ENCODE results near the gene FAM219B. TPM values are rescaled to one million over a fixed set of nuclear protein-coding genes. Genes with fewer than 3 reads are reported as not detected.

Gene FAM219B
- total and polyA plus RNA-seq, 9 donors, result 31.0 to 125 (median 67.4) TPM

DNA sequence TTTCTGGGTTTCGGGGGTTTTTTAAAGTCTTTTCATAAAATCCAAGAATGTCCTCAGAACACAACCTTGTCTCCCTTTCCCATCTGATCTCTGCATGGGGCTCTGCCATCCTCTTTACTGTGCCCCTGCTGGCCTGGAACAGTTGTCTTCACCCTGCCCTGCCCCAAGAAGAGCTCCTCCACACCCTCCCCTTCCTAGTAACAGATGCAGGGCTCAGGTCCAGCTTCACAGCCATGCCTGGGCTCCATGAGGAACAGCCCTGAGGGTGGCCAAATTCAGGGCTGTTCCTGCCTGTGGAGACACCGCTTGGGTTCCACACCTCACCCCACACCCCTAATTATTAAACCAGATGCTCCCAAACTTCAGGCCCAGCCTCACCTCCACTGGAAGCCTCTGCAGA lies 50.8 kb downstream of the FAM219B start:
- 95 to 97% (median 96%) methylated on average over 2 of the region's 2 CpGs for WGBS, 3 donors
- Histone ChIP-seq H3K27ac (no peak overlapping the region), H3K36me3 (no peaks in the 10 kb centered on the region), H3K4me3 (no peak overlapping the region), H3K27me3 (no peaks in the 10 kb centered on the region), H3K4me1 (ENCODE audit: insufficient read depth) (no peaks in the 10 kb centered on the region), H3K9me3 (no peaks in the 10 kb centered on the region)
- no peak for DNase-seq
- intact Hi-C loops (cut with DNase I), result no loop called here
- TF ChIP-seq EP300 (IDR thresholded peaks at IDR 0.05), result no peak
- no peak for TF ChIP-seq POLR2A (IDR thresholded peaks at IDR 0.05)
- no peak for TF ChIP-seq CTCF (IDR thresholded peaks at IDR 0.05)

DNA sequence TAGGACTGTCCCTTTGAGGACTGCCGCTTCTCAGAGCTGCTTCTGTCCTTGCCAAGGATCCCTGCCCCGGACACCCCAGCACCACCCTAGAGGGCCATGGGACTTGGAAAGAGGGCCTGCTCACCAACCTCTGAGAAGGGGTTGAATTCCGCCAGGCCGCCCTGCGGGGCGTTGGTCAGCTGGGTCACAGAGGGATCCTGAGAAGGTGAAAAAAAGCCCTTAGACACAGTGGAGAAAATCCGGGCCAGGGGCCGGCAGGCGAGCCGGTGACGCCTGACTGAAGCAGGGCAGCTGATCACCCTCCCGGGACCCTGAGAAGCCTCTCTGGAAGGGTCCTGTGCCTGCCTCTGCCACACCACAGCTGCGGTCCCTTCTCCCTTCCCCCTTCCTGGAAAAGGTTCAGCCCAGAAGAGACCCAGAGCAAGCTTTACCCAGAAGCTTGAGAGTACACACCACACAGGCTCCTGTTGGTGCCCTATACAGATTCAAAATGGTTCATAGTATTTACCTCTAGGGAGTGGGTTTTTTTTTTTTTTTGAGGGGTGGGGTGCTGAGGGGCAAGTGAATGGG lies 52.1 kb downstream of the FAM219B start:
- Histone ChIP-seq H3K27ac (no peak overlapping the region), H3K9me3 (no peaks in the 10 kb centered on the region), H3K36me3 (no peaks in the 10 kb centered on the region), H3K27me3 (no peaks in the 10 kb centered on the region), H3K4me1 (ENCODE audit: insufficient read depth) (no peaks in the 10 kb centered on the region), H3K4me3 (no peak overlapping the region)
- intact Hi-C loops (cut with DNase I), result no loop called here
- 93 to 96% (median 94%) methylated on average over 13 of the region's 13 CpGs for WGBS, 3 donors
- no peak for DNase-seq
- no peak for TF ChIP-seq EP300 (IDR thresholded peaks at IDR 0.05)
- no peak for TF ChIP-seq CTCF (IDR thresholded peaks at IDR 0.05)
- TF ChIP-seq POLR2A (IDR thresholded peaks at IDR 0.05), result no peak

- no peak for DNase-seq
- TF ChIP-seq CTCF (IDR thresholded peaks at IDR 0.05) (no peak), POLR2A (IDR thresholded peaks at IDR 0.05) (no peak), EP300 (IDR thresholded peaks at IDR 0.05) (no peak)
- intact Hi-C loops (cut with DNase I), result no loop called here
- 87 to 94% (median 89%) methylated on average over 7 of the region's 7 CpGs for WGBS, 3 donors
- no peak overlapping the region for H3K4me3 ChIP-seq
- no peaks in the 10 kb centered on the region for H3K9me3 ChIP-seq
- no peak overlapping the region for H3K27ac ChIP-seq
- no peaks in the 10 kb centered on the region for H3K36me3 ChIP-seq
- H3K27me3 ChIP-seq, result no peaks in the 10 kb centered on the region
- no peaks in the 10 kb centered on the region for H3K4me1 ChIP-seq (ENCODE audit: insufficient read depth)
Observed at GRCh38 chr15:74851960-74852359, 54.7 kb downstream of the FAM219B start.

- Histone ChIP-seq H3K27ac (no peak overlapping the region), H3K4me1 (ENCODE audit: insufficient read depth) (no peaks in the 10 kb centered on the region), H3K27me3 (no peaks in the 10 kb centered on the region), H3K9me3 (no peaks in the 10 kb centered on the region), H3K4me3 (no peak overlapping the region), H3K36me3 (no peaks in the 10 kb centered on the region)
- WGBS, 3 donors, result 88 to 97% (median 97%) methylated on average over 4 of the region's 4 CpGs
- intact Hi-C loops (cut with DNase I), result no loop called here
- DNase-seq, result no peak
- no peak for TF ChIP-seq CTCF (IDR thresholded peaks at IDR 0.05)
- no peak for TF ChIP-seq EP300 (IDR thresholded peaks at IDR 0.05)
- TF ChIP-seq POLR2A (IDR thresholded peaks at IDR 0.05), result no peak
Observed at GRCh38 chr15:74850393-74850792, 56.3 kb downstream of the FAM219B start.

Other genes starting within 250 kb of the FAM219B start
- gene EDC3, start 210.8 kb downstream of the FAM219B start, total RNA-seq, result 10 to 100 TPM; 10.6 to 44.5 (median 36.3) TPM
- 10 to 100 TPM; 15.5 to 34.2 TPM for gene EDC3, start 210.8 kb downstream of the FAM219B start, polyA plus RNA-seq
- gene CYP1A1, start 181.3 kb downstream of the FAM219B start, total RNA-seq, result 1 to 10 TPM in 1 of 7 donors, under 1 TPM in 1, not detected in 5; 0.10 to 1.6 TPM
- gene CYP1A1, start 181.3 kb downstream of the FAM219B start, polyA plus RNA-seq, result under 1 TPM in 1 of 2 donors, not detected in 1; 0.96 TPM
- under 1 TPM in 1 of 7 donors, not detected in 6; 0.23 TPM for gene CYP1A2, start 158.0 kb downstream of the FAM219B start, total RNA-seq
- gene CYP1A2, start 158.0 kb downstream of the FAM219B start, polyA plus RNA-seq, result not detected
- 10 to 100 TPM; 10.7 to 49.6 (median 42.1) TPM for gene CSK, start 124.8 kb downstream of the FAM219B start, total RNA-seq
- 10 to 100 TPM in 1 of 2 donors, 1 to 10 TPM in 1; 9.2 to 21.6 TPM for gene CSK, start 124.8 kb downstream of the FAM219B start, polyA plus RNA-seq
- not detected for gene LMAN1L, start 94.0 kb downstream of the FAM219B start, total RNA-seq
- gene LMAN1L, start 94.0 kb downstream of the FAM219B start, polyA plus RNA-seq, result not detected
- not detected for gene CPLX3, start 80.2 kb downstream of the FAM219B start, total RNA-seq
- not detected for gene CPLX3, start 80.2 kb downstream of the FAM219B start, polyA plus RNA-seq
- gene ULK3, start 63.7 kb downstream of the FAM219B start, total RNA-seq, result 10 to 100 TPM; 25.2 to 45.7 (median 27.8) TPM
- 10 to 100 TPM; 17.4 to 22.6 TPM for gene ULK3, start 63.7 kb downstream of the FAM219B start, polyA plus RNA-seq
- 10 to 100 TPM; 22.9 to 65.5 (median 53.1) TPM for gene SCAMP2, start 33.5 kb downstream of the FAM219B start, total RNA-seq
- gene SCAMP2, start 33.5 kb downstream of the FAM219B start, polyA plus RNA-seq, result 10 to 100 TPM; 27.4 to 60.5 TPM
- 10 to 100 TPM; 42.6 to 55.6 (median 48.6) TPM for gene MPI, start 16.8 kb downstream of the FAM219B start, total RNA-seq
- gene MPI, start 16.8 kb downstream of the FAM219B start, polyA plus RNA-seq, result 10 to 100 TPM; 28.8 to 42.4 TPM
- 10 to 100 TPM; 24.8 to 91.3 (median 73.9) TPM for gene COX5A, start 31.2 kb upstream of the FAM219B start, total RNA-seq
- gene COX5A, start 31.2 kb upstream of the FAM219B start, polyA plus RNA-seq, result 100 to 1,000 TPM in 1 of 2 donors, 10 to 100 TPM in 1; 86.2 to 158 TPM
- gene RPP25, start 49.9 kb upstream of the FAM219B start, total RNA-seq, result 10 to 100 TPM; 13.6 to 41.2 (median 28.6) TPM
- gene RPP25, start 49.9 kb upstream of the FAM219B start, polyA plus RNA-seq, result 10 to 100 TPM; 16.0 to 17.3 TPM
- gene SCAMP5, start 88.7 kb upstream of the FAM219B start, total RNA-seq, result 10 to 100 TPM in 1 of 7 donors, 1 to 10 TPM in 6; 2.6 to 10.1 (median 5.7) TPM
- gene SCAMP5, start 88.7 kb upstream of the FAM219B start, polyA plus RNA-seq, result 10 to 100 TPM in 1 of 2 donors, 1 to 10 TPM in 1; 4.6 to 17.8 TPM
- gene PPCDC, start 116.7 kb upstream of the FAM219B start, total RNA-seq, result 10 to 100 TPM in 3 of 7 donors, 1 to 10 TPM in 4; 7.9 to 20.6 (median 9.7) TPM
- 10 to 100 TPM in 1 of 2 donors, 1 to 10 TPM in 1; 4.0 to 13.4 TPM for gene PPCDC, start 116.7 kb upstream of the FAM219B start, polyA plus RNA-seq

All from ovary (tissue), 9 donors.